SK-N-MC (cell line): ENCODE results near the gene SIL1.

Experiments
- EZH2 ChIP-seq: fragments of 200-600 bp; sonication (generic); IDR thresholded peaks from one replicate; pipeline ENCODE4 v1.6.1; 2017; ENCODE audit warnings: antibody characterized with exemption
- POLR2AphosphoS5 ChIP-seq: IDR thresholded peaks from 2 replicates; pipeline ENCODE4 v1.6.1; 2012; ENCODE audit warnings: mild to moderate bottlenecking, low read depth, low read length, borderline replicate concordance

GRCh38 chr5:139155333-139155732 is 42.8 kb downstream of the SIL1 start:
- no peak for TF ChIP-seq EZH2
- no peak for TF ChIP-seq POLR2AphosphoS5
